Cardiac septum (tissue), 1 donor: ENCODE data around the gene FADS6. TPM values are rescaled to one million over a fixed set of nuclear protein-coding genes. Genes with fewer than 3 reads are reported as not detected.
"Not testable (repeated sequence)": the region's sequence is repeated elsewhere in the genome, so short reads cannot be mapped to it uniquely, and the experiment has no call there.

Experiments used
- DNase-seq: peaks from one replicate; pipeline ENCODE4 v3.0.0-alpha.2; 2020; ENCODE audit warnings: low spot score
- intact Hi-C: fragments of 100-400 bp; cut with DNase I; formaldehyde crosslinking; loops from one replicate; pipeline ENCODE4 v1.14.0; 2022
- total RNA-seq: library from RNA; stranded (reverse); fragmentation: NEBNext Ultra II Directional; extraction: Animal tissue kit (Norgen Biotek cat#: 25700); gene quantifications from one replicate; pipeline ENCODE4 v1.2.1, GENCODE V29; 2021
- donor health status: DM: no; HTN: no; CAD: no.

Gene FADS6
- total RNA-seq, 1 donor from 2014 or later = not detected

- intact Hi-C loops = no loop called here
- DNase-seq = no peak
Measured at GRCh38 chr17:74921769-74922168, 28.3 kb upstream of the FADS6 start.

GRCh38 chr17:74921026-74921681 lies 27.7 kb upstream of the FADS6 start:
- DNase-seq = no peak
- intact Hi-C loops = no loop called here

GRCh38 chr17:74920642-74921025 lies 27.2 kb upstream of the FADS6 start:
- intact Hi-C loops = no loop called here
- no peak for DNase-seq

DNA sequence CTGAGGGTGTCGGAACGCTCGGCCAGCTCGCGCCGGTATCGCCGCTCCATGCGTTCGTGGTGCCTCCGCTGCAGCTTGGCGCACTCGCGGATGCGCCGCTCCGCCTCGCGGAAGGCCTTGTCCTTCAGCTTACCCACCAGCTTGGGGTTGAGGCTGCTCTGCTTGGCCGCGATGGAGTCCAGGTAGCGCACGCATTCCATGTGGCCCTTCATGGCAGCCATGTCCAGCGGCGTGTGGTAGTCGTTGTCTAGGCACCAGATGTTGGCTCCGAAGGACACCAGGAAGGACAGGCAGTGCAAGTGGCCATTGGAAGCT lies 26.8 kb upstream of the FADS6 start:
- intact Hi-C loops = no loop called here
- DNase-seq = no peak

DNA sequence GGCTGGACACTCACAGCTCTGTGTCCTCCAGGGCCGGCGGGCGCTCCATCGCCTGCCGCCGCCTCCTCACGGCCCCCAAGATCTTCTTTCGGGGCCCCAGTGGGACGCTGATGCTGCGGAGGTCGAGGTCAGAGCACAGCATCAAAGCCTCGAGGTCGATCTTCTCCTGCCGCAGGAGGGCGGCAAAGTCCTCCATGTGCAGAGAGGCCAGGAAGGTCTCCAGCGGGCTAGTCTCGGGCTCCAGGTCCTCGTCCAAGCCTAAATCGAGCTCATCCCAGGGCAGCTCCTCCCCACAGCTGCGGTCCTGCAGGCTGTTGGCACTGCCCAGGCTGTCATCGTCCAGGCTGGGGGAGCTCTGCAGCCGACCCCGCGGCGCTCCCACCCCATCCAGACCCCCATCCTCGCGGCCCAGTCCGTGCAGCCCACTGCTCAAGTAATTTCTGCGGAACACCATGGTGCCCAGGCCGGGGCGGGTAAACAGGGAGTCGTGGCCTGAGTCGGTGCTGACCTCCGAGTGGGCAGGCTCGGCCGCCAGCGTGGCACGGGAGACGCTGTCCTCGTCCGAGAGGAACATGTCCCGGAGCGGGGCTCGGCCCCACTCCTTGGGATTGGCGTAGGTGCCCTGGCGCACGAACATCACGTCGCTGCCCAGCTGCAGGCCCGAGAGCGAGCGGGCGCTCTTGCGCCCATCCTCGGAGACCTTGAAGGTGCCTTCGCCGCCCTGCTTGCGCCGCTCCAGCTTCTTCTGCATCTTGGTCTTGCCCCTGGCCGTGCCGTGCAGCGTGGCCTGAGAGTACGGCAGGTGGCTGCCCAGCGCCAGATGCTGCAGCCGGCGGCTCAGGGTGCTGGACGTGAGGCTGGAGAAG lies 26.2 kb upstream of the FADS6 start:
- no peak for DNase-seq
- intact Hi-C loops = no loop called here

GRCh38 chr17:74918906-74919305 lies 25.5 kb upstream of the FADS6 start:
- intact Hi-C loops = no loop called here
- DNase-seq = no peak

- DNase-seq = no peak
Measured at GRCh38 chr17:74917430-74917829, 24.0 kb upstream of the FADS6 start.

DNA sequence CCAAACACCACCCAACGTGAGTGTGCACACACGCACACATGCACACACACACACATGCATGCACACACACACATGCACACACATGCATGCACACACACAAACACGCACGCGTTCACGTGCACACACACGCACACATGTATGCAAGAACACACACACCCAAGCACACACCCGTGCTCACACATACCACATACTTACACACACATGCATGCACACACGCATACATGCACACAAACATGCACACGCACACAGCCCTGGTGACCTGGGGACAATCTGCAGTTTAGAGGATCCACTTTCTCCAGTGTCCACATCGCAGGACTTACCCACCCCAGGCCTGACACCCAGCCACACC lies 23.4 kb upstream of the FADS6 start:
- intact Hi-C loops = no loop called here
- DNase-seq = no peak

More at GRCh38 chr17:74917430-74917829, 24.0 kb upstream of the FADS6 start:
- intact Hi-C loops = no loop called here

GRCh38 chr17:74916136-74916850 lies 22.9 kb upstream of the FADS6 start:
- intact Hi-C loops = no loop called here
- DNase-seq = no peak

- intact Hi-C loops, DNase-seq: not testable (repeated sequence)
Measured at GRCh38 chr17:74911423-74911822, 18.0 kb upstream of the FADS6 start.

DNA sequence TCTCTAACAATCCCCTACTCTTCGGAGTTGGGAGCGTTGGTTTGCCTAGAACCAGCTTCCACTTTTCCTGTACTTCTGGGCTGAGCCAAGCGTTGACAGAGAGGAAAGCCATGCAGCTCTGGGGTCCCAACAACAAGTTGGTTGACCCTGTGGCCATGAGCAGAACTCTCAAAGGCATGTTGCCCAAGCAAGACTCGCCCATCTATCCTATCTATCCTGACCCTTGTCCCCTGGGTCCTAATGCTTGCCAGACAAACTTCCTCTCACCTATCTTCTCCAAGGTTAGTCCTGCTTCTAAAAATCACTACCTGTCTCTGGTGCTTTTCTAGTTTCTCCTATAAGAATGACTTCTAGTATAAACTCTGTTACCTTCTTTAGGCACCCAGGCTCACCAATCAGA lies 15.7 kb upstream of the FADS6 start:
- intact Hi-C loops = not testable (repeated sequence)

GRCh38 chr17:74907012-74907411 lies 13.6 kb upstream of the FADS6 start:
- DNase-seq = no peak
- intact Hi-C loops = no loop called here

More for the DNA sequence above, 15.7 kb upstream of the FADS6 start:
- DNase-seq = not testable (repeated sequence)

DNA sequence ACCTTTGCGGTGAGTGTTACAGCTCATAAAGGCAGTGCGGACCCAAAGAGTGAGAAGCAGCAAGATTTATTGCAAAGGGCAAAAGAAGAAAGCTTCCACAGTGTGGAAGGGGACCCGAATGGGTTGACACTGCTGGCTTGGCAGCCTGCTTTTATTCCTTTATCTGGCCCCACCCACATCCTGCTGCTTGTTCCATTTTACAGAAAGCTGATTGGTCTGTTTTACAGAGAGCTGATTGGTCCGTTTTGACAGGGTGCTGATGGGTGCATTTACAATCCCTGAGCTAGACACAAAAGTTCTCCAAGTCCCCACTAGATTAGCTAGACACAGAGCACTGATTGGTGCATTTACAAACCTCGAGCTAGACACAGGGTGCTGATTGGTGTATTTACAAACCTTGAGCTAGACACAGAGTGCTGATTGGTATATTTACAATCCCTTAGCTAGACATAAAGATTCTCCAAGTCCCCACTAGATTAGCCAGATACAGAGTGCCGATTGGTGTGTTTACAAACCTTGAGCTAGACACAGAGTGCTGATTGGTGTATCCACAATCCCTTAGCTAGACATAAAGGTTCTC lies 12.9 kb upstream of the FADS6 start:
- DNase-seq, intact Hi-C loops: not testable (repeated sequence)

- no peak for DNase-seq
- intact Hi-C loops = no loop called here
Measured at GRCh38 chr17:74904687-74905409, 11.4 kb upstream of the FADS6 start.

DNA sequence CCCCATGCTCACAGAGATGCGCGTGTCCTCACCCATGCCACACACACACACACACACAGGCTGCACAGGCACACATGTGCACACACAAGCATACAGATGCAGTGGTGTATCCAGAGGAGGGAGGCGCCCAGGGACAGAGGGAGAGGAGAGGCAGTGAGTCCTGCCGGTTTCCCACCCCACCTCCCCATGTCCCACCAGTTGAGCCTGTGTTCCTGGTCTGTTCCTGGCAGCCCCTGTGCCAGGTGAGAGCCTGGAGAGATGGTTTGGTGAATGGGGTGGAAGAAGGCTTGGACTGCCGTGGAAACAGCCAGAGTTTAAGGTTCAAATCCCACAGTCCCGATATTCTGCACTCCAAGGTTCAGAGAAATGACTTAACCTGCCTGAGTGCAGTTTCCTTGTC lies 10.2 kb upstream of the FADS6 start:
- intact Hi-C loops = no loop called here

GRCh38 chr17:74903034-74903433 lies 9.6 kb upstream of the FADS6 start:
- intact Hi-C loops = no loop called here
- no peak for DNase-seq

More for the DNA sequence above, 10.2 kb upstream of the FADS6 start:
- no peak for DNase-seq

- intact Hi-C loops = no loop called here
- no peak for DNase-seq
Measured at GRCh38 chr17:74901353-74902135, 8.1 kb upstream of the FADS6 start.

- intact Hi-C loops = no loop called here
- DNase-seq = no peak
Measured at GRCh38 chr17:74900208-74900607, 6.8 kb upstream of the FADS6 start.

DNA sequence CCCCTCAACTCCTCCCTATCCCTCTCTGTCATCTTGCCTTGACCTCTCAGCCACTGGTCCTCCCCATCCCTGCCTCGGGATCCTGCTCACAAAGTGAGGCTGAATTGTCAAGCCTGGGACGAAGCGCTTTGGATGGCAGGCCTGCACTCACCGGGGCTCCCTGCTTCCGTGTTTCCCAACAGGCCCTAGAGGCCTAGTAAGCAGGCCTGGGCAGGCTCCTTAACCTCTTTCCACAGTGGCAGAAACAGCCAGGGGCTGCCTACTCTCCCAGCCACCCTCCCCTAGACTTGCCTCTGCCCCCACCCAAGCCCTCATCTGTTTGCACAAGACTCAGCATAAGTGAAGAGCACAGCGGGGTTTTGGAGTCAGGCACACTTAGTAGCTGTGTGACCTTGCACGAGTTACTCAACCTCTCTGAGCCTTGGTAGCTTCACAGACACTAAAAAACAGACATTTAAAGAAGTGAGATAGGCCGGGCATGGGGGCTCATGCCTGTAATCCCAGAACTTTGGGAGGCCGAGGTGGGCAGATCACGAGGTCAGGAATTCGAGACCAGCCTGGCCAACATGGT lies 5.0 kb upstream of the FADS6 start:
- intact Hi-C loops = no loop called here
- no peak for DNase-seq
